Measurements from ENCODE around the gene CROT. TPM values are rescaled to one million over a fixed set of nuclear protein-coding genes. Genes with fewer than 3 reads are reported as not detected.

The CROT gene
- total RNA-seq, 1 experiment from 2014 or later: 3.5 TPM

- Histone ChIP-seq H3K4me3 (ENCODE audit: low read depth, low read length, poor library complexity, severe bottlenecking) (no peak overlapping the region), H3K27ac (ENCODE audit: low read depth, low read length, poor library complexity, severe bottlenecking) (no peak overlapping the region), H3K36me3 (ENCODE audit: insufficient read depth, low read length, poor library complexity, severe bottlenecking) (no peaks in the 10 kb centered on the region), H3K9me3 (ENCODE audit: low read depth, low read length, poor library complexity, severe bottlenecking) (peaks cover 14% of the 10 kb centered on the region), H3K27me3 (replicated peaks; ENCODE audit: insufficient read depth, low read depth, low read length, poor library complexity) (no peaks in the 10 kb centered on the region), H3K4me1 (ENCODE audit: insufficient read depth, low read length, poor library complexity, severe bottlenecking) (no peaks in the 10 kb centered on the region)
- ChIA-PET POLR2A (ENCODE audit: low non-redundant PET) (no interaction called here), CTCF (no interaction called here)
- TF ChIP-seq, protein P1, sequence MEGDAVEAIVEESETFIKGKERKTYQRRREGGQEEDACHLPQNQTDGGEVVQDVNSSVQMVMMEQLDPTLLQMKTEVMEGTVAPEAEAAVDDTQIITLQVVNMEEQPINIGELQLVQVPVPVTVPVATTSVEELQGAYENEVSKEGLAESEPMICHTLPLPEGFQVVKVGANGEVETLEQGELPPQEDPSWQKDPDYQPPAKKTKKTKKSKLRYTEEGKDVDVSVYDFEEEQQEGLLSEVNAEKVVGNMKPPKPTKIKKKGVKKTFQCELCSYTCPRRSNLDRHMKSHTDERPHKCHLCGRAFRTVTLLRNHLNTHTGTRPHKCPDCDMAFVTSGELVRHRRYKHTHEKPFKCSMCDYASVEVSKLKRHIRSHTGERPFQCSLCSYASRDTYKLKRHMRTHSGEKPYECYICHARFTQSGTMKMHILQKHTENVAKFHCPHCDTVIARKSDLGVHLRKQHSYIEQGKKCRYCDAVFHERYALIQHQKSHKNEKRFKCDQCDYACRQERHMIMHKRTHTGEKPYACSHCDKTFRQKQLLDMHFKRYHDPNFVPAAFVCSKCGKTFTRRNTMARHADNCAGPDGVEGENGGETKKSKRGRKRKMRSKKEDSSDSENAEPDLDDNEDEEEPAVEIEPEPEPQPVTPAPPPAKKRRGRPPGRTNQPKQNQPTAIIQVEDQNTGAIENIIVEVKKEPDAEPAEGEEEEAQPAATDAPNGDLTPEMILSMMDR (conservative IDR thresholded peaks at IDR 0.05; ENCODE audit: low read depth, low read length): no peak
- no peak for TF ChIP-seq EZH2 (IDR thresholded peaks at IDR 0.05; ENCODE audit: borderline replicate concordance, low read depth, low read length, poor library complexity, severe bottlenecking)
- intact Hi-C loops (cut with micrococcal nuclease; ENCODE audit: unreplicated experiment): no loop called here
- peak; percentile 14 for DNase-seq (ENCODE audit: low spot score)
- no TSS peak for BruUV-seq (replicated peaks)
These were observed 9.3 kb downstream of the CROT start for GRCh38 chr7:87354749-87355148.

GRCh38 chr7:87356448-87356847, 11.0 kb downstream of the CROT start:
- DNase-seq (ENCODE audit: low spot score): no peak
- ChIA-PET CTCF (no interaction called here), POLR2A (ENCODE audit: low non-redundant PET) (no interaction called here)
- Histone ChIP-seq H3K36me3 (ENCODE audit: insufficient read depth, low read length, poor library complexity, severe bottlenecking) (no peaks in the 10 kb centered on the region), H3K27ac (ENCODE audit: low read depth, low read length, poor library complexity, severe bottlenecking) (no peak overlapping the region), H3K4me3 (ENCODE audit: low read depth, low read length, poor library complexity, severe bottlenecking) (no peak overlapping the region), H3K9me3 (ENCODE audit: low read depth, low read length, poor library complexity, severe bottlenecking) (peaks cover 14% of the 10 kb centered on the region), H3K27me3 (replicated peaks; ENCODE audit: insufficient read depth, low read depth, low read length, poor library complexity) (no peaks in the 10 kb centered on the region), H3K4me1 (ENCODE audit: insufficient read depth, low read length, poor library complexity, severe bottlenecking) (no peaks in the 10 kb centered on the region)
- TF ChIP-seq EZH2 (IDR thresholded peaks at IDR 0.05; ENCODE audit: borderline replicate concordance, low read depth, low read length, poor library complexity, severe bottlenecking): no peak
- TF ChIP-seq, protein P1 (conservative IDR thresholded peaks at IDR 0.05; ENCODE audit: low read depth, low read length): no peak
- BruUV-seq (replicated peaks): no TSS peak
- intact Hi-C loops (cut with micrococcal nuclease; ENCODE audit: unreplicated experiment): no loop called here

- Histone ChIP-seq H3K4me1 (ENCODE audit: insufficient read depth, low read length, poor library complexity, severe bottlenecking) (no peaks in the 10 kb centered on the region), H3K4me3 (ENCODE audit: low read depth, low read length, poor library complexity, severe bottlenecking) (no peak overlapping the region), H3K36me3 (ENCODE audit: insufficient read depth, low read length, poor library complexity, severe bottlenecking) (no peaks in the 10 kb centered on the region), H3K27ac (ENCODE audit: low read depth, low read length, poor library complexity, severe bottlenecking) (no peak overlapping the region), H3K9me3 (ENCODE audit: low read depth, low read length, poor library complexity, severe bottlenecking) (peaks cover 9% of the 10 kb centered on the region), H3K27me3 (replicated peaks; ENCODE audit: insufficient read depth, low read depth, low read length, poor library complexity) (no peaks in the 10 kb centered on the region)
- ChIA-PET CTCF (no interaction called here), POLR2A (ENCODE audit: low non-redundant PET) (no interaction called here)
- BruUV-seq (replicated peaks): no TSS peak
- intact Hi-C loops (cut with micrococcal nuclease; ENCODE audit: unreplicated experiment): no loop called here
- DNase-seq (ENCODE audit: low spot score): no peak
- no peak for TF ChIP-seq EZH2 (IDR thresholded peaks at IDR 0.05; ENCODE audit: borderline replicate concordance, low read depth, low read length, poor library complexity, severe bottlenecking)
- TF ChIP-seq, protein P1 (conservative IDR thresholded peaks at IDR 0.05; ENCODE audit: low read depth, low read length): no peak
These were observed 13.9 kb downstream of the CROT start for GRCh38 chr7:87359366-87359765.
